HCT116 (cell line): ENCODE measurements around the gene ACOXL. TPM values are rescaled to one million over a fixed set of nuclear protein-coding genes. Genes with fewer than 3 reads are reported as not detected.

Experiments
- ATAC-seq: fragments of 200-7000 bp; cut with Tn5 transposase; 2 replicates; pipeline ENCODE4 v1.9.1; 2020; ENCODE audit warnings: mild to moderate bottlenecking, moderate library complexity
- BruUV-seq: library from RNA; stranded (reverse); fragments of 400-500 nt; replicated peaks from 2 replicates; lab custom pipeline; 2021; lab: Mats Ljungman, UMichigan
- CTCF ChIA-PET: fragments of 300-600 bp; sonication (Branson Sonifier 250); formaldehyde crosslinking; loops from one replicate; lab custom pipeline; 2021; ENCODE audit warnings: antibody characterized with exemption; lab: Charles Lee
- POLR2A ChIA-PET: fragments of 300-600, 350-600 bp; sonication (Branson Sonifier 250); formaldehyde crosslinking; loops from one replicate; lab custom pipeline; 2021; ENCODE audit warnings: antibody characterized with exemption; lab: Charles Lee
- RAD21 ChIA-PET, 2 experiments: fragments of 300-600 bp; sonication (Branson Sonifier 250); formaldehyde crosslinking; loops; one replicate each; lab custom pipeline; 2023; ENCODE audit warnings: low total read pairs in 2 of 2; ENCODE audit not compliant: uncharacterized antibody in 2 of 2, unreplicated experiment in 2 of 2, low non-redundant PET in 1 of 2; lab: Charles Lee
- DNase-seq: peaks from one replicate; pipeline ENCODE4 v3.0.0-alpha.2; 2010; ENCODE audit warnings: low read depth, low spot score
- H2AFZ ChIP-seq: fragments of 200-600 bp; shearing (Covaris generic), sonication (generic); 2 replicates; pipeline ENCODE4 v1.6.1; 2017; ENCODE audit warnings: low read depth, mixed run types, mixed read lengths, antibody characterized with exemption, low read length; ENCODE audit not compliant: poor library complexity, severe bottlenecking
- H3K27ac ChIP-seq: 2 replicates; pipeline ENCODE4 v1.5.1; 2012; ENCODE audit warnings: low read depth, low read length
- H3K27me3 ChIP-seq: fragments of 200-600 bp; sonication (generic); 2 replicates; pipeline ENCODE4 v1.6.1; 2016; ENCODE audit warnings: mixed run types, low read length, mixed read lengths; ENCODE audit not compliant: insufficient read depth
- H3K36me3 ChIP-seq, 2 experiments: fragments of 200-500 bp in 1 of 2; fragments of 200-600 bp in 1 of 2; sonication (Bioruptor generic) in 1 of 2; sonication (generic) in 1 of 2; 2 replicates each; pipeline versions ENCODE4 v1.5.1 to v1.6.1; 2014 to 2016; ENCODE audit warnings: low read length in 2 of 2, inconsistent platforms in 1 of 2, mixed read lengths in 1 of 2, mixed run types in 1 of 2; ENCODE audit not compliant: insufficient read depth in 2 of 2, control insufficient read depth in 1 of 2
- H3K4me1 ChIP-seq, 2 experiments: fragments of 200-600 bp in 1 of 2; sonication (generic) in 1 of 2; 2 replicates each; pipeline versions ENCODE4 v1.5.1 to v1.6.1; 2012 to 2017; ENCODE audit warnings: low read length in 2 of 2, inconsistent platforms in 1 of 2, mild to moderate bottlenecking in 1 of 2, mixed read lengths in 1 of 2, mixed run types in 1 of 2, moderate library complexity in 1 of 2; ENCODE audit not compliant: insufficient read depth in 2 of 2, control insufficient read depth in 1 of 2
- H3K4me2 ChIP-seq: fragments of 200-600 bp; sonication (generic); 2 replicates; pipeline ENCODE4 v1.6.1; 2017; ENCODE audit warnings: mixed run types, low read length, mixed read lengths
- H3K4me3 ChIP-seq, 2 experiments: fragments of 200-600 bp in 1 of 2; sonication (generic) in 1 of 2; replicated peaks in 1 of 2; 2 replicates each; pipeline ENCODE4 v1.5.1; 2011 to 2016; ENCODE audit warnings: low read length in 2 of 2, control low read depth in 1 of 2, low read depth in 1 of 2, mild to moderate bottlenecking in 1 of 2, mixed read lengths in 1 of 2, mixed run types in 1 of 2
- H3K79me2 ChIP-seq: fragments of 200-600 bp; sonication (generic); 2 replicates; pipeline ENCODE4 v1.6.1; 2017; ENCODE audit warnings: mild to moderate bottlenecking, mixed run types, low read length, moderate library complexity, mixed read lengths; ENCODE audit not compliant: insufficient read depth
- H3K9ac ChIP-seq: fragments of 200-600 bp; sonication (generic); 2 replicates; pipeline ENCODE4 v1.6.1; 2016; ENCODE audit warnings: low read length, mixed read lengths
- H3K9me2 ChIP-seq: fragments of 200-600 bp; sonication (generic), shearing (Covaris generic); 2 replicates; pipeline ENCODE4 v1.6.1; 2017; ENCODE audit warnings: mixed run types, mild to moderate bottlenecking, moderate library complexity; ENCODE audit not compliant: insufficient read depth
- H3K9me3 ChIP-seq, 2 experiments: fragments of 200-500 bp in 1 of 2; fragments of 200-600 bp in 1 of 2; sonication (Bioruptor generic) in 1 of 2; sonication (generic) in 1 of 2; 2 replicates each; pipeline ENCODE4 v1.6.1; 2014 to 2017; ENCODE audit warnings: low read length in 2 of 2, mixed read lengths in 2 of 2, inconsistent platforms in 1 of 2, low read depth in 1 of 2, mild to moderate bottlenecking in 1 of 2, mixed run types in 1 of 2, moderate library complexity in 1 of 2; ENCODE audit not compliant: control insufficient read depth in 1 of 2, insufficient read depth in 1 of 2
- H4K20me1 ChIP-seq: fragments of 200-600 bp; sonication (generic), shearing (Covaris generic); 2 replicates; pipeline ENCODE4 v1.6.1; 2017; ENCODE audit warnings: mixed run types, mild to moderate bottlenecking, moderate library complexity; ENCODE audit not compliant: insufficient read depth
- CBX3 ChIP-seq: IDR thresholded peaks from 2 replicates; pipeline ENCODE4 v1.6.1; 2012; ENCODE audit warnings: low read depth
- EZH2phosphoT487 ChIP-seq: fragments of 200-600 bp; IDR thresholded peaks from 2 replicates; pipeline ENCODE4 v1.6.1; 2018; ENCODE audit warnings: antibody characterized with exemption, borderline replicate concordance
- POLR2AphosphoS5 ChIP-seq: IDR thresholded peaks from 2 replicates; pipeline ENCODE4 v1.6.1; 2011; ENCODE audit warnings: mild to moderate bottlenecking, low read depth, low read length, moderate library complexity
- TCF7L2 ChIP-seq: IDR thresholded peaks from 2 replicates; pipeline ENCODE4 v1.7.0; 2011; ENCODE audit warnings: borderline replicate concordance, inconsistent platforms; ENCODE audit not compliant: insufficient read depth, insufficient read length; ENCODE audit errors: extremely low read depth
- intact Hi-C: fragments of 100-400 bp; cut with micrococcal nuclease; formaldehyde crosslinking; loops from 2 replicates; pipeline ENCODE4 v1.10.0; 2022
- total RNA-seq: library from RNA; stranded (reverse); gene quantifications from one replicate; pipeline ENCODE4 v1.2.1, GENCODE V29; 2021; ENCODE audit not compliant: unreplicated experiment
- TF ChIP-seq, protein P1 (sequence below): IDR thresholded peaks from 2 replicates; pipeline ENCODE4 v1.6.1; 2012; ENCODE audit warnings: low read depth
- TF ChIP-seq, protein P2 (sequence below): IDR thresholded peaks from 2 replicates; pipeline ENCODE4 v1.6.1; 2012

The ACOXL gene
- total RNA-seq, 1 experiment from 2014 or later: 5.5 TPM

DNA sequence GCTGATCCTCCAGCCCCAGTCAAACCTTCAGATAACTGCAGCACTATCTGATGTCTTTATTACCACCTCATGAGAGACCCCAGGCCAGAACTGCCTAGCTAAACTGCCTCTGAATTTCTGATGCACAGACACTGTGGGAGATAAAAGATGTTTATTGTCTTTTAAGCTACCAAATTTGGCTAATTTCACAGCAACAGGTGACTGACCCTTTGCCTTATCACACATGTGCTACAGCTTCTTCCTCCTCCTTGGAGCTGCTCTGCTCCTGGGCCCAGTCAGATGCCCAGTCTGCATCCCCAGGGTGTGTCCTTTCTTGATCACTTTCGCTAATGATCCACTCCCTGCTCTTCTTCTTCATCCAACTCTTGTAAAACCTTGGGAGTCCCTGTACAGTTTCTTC is 19.6 kb upstream of the ACOXL start:
- H3K9ac ChIP-seq: no peak overlapping the region
- TF ChIP-seq TCF7L2 (no peak), CBX3 (no peak), POLR2AphosphoS5 (no peak), EZH2phosphoT487 (no peak)
- TF ChIP-seq, protein P1, sequence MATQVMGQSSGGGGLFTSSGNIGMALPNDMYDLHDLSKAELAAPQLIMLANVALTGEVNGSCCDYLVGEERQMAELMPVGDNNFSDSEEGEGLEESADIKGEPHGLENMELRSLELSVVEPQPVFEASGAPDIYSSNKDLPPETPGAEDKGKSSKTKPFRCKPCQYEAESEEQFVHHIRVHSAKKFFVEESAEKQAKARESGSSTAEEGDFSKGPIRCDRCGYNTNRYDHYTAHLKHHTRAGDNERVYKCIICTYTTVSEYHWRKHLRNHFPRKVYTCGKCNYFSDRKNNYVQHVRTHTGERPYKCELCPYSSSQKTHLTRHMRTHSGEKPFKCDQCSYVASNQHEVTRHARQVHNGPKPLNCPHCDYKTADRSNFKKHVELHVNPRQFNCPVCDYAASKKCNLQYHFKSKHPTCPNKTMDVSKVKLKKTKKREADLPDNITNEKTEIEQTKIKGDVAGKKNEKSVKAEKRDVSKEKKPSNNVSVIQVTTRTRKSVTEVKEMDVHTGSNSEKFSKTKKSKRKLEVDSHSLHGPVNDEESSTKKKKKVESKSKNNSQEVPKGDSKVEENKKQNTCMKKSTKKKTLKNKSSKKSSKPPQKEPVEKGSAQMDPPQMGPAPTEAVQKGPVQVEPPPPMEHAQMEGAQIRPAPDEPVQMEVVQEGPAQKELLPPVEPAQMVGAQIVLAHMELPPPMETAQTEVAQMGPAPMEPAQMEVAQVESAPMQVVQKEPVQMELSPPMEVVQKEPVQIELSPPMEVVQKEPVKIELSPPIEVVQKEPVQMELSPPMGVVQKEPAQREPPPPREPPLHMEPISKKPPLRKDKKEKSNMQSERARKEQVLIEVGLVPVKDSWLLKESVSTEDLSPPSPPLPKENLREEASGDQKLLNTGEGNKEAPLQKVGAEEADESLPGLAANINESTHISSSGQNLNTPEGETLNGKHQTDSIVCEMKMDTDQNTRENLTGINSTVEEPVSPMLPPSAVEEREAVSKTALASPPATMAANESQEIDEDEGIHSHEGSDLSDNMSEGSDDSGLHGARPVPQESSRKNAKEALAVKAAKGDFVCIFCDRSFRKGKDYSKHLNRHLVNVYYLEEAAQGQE: no peak
- TF ChIP-seq, protein P2, sequence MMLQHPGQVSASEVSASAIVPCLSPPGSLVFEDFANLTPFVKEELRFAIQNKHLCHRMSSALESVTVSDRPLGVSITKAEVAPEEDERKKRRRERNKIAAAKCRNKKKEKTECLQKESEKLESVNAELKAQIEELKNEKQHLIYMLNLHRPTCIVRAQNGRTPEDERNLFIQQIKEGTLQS: no peak
- no peak overlapping the region for H3K4me2 ChIP-seq
- no peak overlapping the region for H3K27ac ChIP-seq
- no peaks in the 10 kb centered on the region for H3K79me2 ChIP-seq
- intact Hi-C loops: no loop called here
- no peaks in the 10 kb centered on the region for H3K36me3 ChIP-seq
- DNase-seq (no peak), ATAC-seq (no peak)
- H4K20me1 ChIP-seq: no peaks in the 10 kb centered on the region
- no peaks in the 10 kb centered on the region for H3K9me2 ChIP-seq
- peaks cover 0 to 8% of the 10 kb centered on the region in 2 experiments; a peak in 2 of 4 replicates for H3K4me1 ChIP-seq
- BruUV-seq: no TSS peak
- ChIA-PET POLR2A (no interaction called here), CTCF (interaction anchor here (1.0 kb wide), 1 partner anchor 43 kb away, joined by 3 read pairs; no protein-coding TSS in a partner anchor), RAD21 (no interaction called here)
- no peak overlapping the region for H3K4me3 ChIP-seq
- no peak overlapping the region for H2AFZ ChIP-seq
- H3K27me3 ChIP-seq: peaks cover 4% of the 10 kb centered on the region
- no peaks in the 10 kb centered on the region for H3K9me3 ChIP-seq
